GM18526 (cell line): ENCODE measurements around the gene LRRC74A.

Experiments used
- POLR2A ChIP-seq: IDR thresholded peaks from 3 replicates; pipeline ENCODE4 v1.6.1; 2011; ENCODE audit not compliant: insufficient read length; ENCODE audit errors: extremely low read depth

LRRC74A gene

DNA sequence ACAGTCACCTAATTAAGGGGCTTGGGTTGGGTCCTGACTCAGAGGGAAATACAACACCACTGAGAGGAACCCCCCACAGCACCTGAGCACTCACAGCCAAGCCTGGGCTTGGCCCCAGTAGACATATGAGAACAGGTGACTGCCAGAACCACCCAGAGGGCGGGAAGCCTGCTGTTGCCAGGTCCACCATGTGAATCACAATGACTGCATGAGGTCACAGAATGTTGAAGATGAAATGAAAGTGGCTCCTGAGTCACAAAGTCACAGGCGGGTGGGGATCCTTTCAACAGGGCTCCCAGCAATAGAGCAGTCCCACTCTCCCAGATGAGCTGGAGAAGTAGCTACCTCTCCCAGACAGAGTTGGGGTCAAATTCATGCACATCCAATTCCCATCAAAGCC is at the start of gene LRRC74A:
Gene LRRC74A, plus strand, starts transcription at position 287 of the 400 bp plus-strand sequence. CDS start 290 bp downstream, outside the sequence.
- no peak for TF ChIP-seq POLR2A

DNA sequence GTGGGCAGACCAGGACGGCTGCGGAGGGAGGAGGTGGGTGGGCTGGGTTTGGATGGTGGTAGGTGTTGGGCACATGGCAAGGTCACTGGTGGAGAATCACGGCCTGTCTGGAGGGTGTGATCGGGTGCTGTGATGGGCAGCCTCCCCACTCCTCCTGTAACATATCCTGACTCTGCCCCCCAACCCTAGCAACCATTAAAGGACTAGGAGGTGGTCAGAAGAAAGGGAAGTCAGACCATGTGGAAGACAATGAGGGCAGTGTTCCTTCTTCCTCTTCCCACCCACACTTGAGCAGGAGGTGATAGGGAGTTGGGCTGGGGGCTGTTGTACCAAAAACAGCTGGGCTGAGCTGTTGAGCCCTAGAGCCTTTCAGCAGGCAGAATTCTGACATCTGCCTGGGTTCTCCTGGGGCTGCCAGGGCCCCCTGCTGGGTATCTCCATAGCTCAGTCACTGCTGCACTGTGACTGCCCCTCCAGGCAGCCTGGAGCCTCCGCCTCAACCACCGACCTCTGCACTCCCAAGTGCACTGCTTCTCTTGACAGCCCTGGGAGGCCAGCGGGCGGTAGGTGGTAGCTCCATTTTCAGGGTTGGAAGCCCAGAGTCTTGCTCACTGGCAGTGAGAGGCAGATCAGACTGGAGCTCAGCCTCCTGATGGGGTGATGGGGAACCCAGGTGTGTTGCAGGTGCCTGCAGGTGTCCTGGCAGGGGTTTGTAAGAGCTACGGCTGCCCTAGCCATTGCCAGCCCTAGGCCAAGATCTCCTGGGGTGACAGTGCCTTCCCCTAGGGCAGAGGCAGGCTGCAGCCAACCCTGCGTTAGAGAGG is 49.6 kb upstream of the LRRC74A start:
- TF ChIP-seq POLR2A, result no peak

DNA sequence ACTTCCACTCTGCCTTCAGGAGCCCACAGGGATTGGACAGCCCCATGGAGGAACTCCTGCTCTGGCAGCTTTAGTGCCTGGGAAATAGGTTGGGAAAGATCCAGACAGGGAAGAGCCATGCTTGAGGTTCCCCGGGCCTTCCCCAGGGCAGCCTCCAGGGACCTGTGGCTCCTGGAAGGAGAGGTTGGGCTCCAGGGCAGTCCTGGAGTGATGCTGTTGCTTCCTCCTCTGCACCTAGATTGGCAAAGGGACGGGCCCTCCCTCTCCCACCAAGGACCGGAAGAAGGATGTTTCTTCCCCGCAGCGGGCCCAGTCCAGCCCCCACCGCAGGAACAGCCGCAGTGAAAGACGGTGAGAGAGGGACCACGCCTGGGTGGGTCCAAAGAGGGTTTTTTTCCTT is 48.5 kb upstream of the LRRC74A start:
- no peak for TF ChIP-seq POLR2A

DNA sequence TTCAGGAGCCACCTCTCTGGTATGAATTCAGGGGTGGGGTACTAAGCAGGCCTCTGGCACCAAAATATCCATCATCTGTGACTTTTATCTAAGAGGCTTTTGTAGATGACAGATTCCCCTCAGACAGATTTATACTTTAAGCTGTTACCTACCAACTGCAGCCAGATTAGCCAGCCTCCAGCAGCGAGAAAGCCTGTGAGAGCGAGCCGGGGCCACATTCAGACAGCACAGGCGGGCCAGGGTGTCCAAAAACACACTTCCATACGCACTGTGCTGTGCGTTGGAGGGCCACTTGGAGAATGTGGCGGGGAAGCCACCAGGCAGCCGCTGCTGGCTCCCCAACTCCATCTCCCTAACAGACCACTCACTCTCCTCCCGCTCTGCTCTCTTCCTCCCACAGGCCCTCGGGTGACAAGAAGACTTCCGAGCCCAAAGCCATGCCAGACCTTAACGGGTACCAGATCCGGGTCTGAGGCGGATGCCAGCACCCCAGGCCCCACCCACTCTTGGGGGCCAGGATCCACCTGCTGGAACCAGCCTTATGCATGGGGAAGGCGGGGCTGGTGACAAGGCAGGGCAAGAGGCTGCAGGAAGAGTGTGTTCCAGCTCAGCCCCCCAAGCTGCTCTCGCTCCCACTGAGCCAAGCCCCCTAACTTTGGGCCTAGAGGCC is 47.5 kb upstream of the LRRC74A start:
- TF ChIP-seq POLR2A, result no peak

DNA sequence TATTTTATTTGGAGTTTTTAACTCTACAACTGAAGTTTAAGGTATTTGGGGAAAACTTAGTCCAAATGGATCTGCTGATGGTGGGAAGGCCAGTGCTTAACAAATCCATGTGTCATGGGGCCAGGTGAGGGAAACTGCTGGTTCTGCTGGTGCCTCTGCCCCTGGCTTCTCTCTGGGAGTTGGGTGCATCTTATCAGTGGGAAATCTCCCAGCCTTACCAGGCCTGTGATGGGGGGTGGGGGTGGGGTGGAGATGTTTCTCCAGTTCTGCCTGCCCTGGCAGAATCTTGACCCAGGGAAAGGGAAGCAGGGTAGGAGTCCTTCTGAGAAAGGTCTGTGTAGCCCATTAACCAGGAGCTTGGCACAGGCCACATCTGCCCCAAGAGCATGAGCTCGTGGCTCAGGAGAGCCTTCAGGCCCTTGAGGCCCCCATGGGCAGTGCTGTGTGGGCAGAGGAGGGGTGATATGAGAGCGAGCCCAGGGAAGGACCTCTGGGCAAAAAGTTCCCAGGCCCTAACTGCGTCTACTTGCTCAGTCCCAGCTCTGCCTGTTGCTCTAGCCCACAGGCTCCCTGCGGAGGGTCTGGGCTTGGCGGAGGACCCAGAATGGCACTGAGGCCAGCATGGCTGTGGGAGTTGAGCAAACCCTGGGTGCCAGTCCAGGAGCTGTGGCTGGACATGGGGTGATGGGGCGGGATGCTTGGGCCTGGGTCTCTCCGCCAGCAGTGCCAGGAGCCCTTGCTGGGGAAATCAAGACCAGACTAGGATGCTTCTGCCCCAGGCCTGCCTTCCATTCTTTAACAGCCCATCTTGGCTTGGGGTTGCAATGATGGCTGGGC is 46.8 kb upstream of the LRRC74A start:
- TF ChIP-seq POLR2A, result no peak

DNA sequence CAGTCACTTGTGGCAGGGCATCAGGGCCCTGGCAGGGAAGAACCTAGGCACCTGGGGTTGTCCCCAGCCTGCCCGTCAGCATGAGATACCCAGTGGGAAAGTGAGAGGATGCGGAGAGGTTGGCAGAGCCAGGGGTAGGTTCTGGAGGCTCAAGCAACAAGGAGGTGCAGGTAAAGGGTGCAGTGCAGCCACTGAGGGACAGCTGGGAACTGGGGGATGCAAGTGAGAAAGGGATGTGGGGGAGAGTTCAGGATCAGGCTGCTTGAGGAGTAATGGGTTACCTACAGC is 46.2 kb upstream of the LRRC74A start:
- TF ChIP-seq POLR2A, result no peak

DNA sequence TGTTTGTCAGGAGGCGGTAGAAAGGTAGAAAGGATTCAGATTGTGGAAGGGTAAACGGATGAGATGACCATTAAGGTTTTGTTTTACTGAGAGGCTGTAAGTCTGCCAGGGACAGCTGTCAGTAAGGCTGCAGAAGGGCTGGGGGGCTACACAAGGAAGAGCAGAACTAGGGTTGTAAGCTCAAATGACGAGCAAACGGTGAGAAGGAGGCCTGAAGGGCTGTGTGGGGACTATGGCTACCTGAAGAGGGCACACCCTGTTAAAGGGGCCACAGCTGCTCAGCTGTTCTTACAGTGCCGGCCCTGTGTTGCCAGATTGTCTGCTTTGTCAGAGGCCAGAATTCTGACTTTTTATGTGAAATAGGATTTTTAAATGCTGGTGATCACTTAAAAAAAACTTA is 45.8 kb upstream of the LRRC74A start:
- TF ChIP-seq POLR2A, result no peak

DNA sequence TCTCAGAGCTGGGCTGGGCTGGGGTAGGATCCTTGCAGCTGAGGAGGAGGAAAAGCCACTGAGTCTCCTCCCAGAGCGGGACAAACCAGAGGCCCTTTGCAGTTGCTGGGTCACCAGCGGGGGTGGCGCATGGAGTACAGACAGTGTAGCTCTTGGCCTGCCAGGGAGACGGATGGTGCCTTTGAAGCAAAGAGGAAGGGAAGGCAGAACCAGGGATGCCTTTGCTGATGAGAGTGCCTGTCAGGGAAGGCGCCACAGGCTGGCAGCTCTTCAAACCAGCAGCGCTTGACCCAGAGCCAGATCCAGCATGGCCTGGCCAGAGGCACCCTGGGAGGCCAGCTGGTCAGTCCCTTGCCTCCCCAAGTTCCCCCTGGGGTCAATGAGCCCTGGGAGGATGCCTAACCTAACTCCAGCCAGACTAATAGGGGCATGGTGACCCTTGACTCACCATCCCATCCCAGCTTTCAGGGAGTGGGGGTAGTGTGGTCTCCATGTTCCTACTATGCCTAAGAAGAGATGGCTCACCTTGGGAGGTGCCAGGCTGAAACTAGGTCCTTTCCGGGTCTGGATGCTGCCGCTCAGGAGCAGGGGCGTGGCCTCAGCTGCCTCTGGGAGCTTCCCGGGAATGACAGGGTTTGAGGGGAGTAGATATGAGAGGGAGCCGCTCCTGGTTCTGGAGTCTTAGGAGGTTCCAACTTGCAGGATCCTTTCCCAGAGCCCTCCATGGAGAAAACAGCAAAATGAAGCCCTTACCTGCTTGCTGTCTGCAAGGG is 45.1 kb upstream of the LRRC74A start:
- no peak for TF ChIP-seq POLR2A

DNA sequence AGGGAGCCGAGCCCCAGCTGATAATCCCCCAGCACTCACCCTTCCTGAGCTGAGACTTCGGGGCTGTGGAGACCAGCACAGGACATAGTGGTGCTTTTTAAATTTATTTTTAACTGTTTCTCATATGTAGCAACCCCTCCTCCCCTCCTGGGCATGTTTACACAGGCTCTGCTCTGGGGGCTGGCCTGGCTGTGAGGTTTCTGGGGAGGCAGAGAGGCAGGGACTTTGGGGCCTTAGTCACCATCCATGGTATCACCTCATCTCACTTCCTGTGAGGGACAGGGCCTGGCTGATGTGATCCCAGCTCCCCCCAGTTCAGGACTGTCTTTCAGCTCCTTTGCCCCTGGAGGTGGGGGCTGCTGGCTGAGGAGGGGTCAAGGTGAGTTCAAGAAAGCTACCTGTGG is 44.6 kb upstream of the LRRC74A start:
- no peak for TF ChIP-seq POLR2A

DNA sequence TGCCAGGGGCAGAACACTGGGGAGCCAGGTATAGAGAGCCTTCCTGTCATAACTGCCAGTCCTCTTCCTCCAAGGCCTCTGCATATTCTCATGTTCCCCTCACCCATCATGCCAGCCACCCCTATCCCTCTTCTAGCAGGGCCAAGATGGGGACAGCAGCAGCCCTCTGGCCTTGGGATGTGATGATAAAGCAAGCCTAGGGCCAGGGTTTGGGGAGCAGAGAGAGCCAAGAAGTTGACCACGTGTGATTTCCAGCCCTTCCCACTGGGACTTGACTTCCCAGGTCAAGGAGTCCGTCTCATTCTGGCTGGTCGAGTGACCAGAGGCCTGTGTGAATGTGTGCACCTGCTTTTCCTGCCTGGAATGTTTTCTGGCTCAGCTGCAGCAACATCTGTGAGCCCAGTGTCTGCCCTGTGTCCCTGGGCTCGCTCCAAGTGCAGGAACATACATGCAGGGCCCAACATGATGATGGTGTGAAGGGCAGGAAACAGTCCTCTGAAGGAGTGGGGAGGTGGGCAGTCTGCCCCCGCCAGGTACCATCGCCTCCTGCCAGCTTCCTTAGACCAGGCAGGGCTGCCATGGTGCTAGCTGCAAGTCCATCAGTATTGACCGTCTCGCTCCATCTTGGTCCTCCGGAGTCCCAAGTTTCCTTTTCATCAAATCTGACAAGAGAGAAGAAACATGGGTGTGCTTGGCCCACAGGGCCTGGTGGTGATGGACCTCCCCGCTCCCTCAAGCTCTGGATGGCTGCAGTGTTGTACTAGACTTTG is 43.9 kb upstream of the LRRC74A start:
- no peak for TF ChIP-seq POLR2A

DNA sequence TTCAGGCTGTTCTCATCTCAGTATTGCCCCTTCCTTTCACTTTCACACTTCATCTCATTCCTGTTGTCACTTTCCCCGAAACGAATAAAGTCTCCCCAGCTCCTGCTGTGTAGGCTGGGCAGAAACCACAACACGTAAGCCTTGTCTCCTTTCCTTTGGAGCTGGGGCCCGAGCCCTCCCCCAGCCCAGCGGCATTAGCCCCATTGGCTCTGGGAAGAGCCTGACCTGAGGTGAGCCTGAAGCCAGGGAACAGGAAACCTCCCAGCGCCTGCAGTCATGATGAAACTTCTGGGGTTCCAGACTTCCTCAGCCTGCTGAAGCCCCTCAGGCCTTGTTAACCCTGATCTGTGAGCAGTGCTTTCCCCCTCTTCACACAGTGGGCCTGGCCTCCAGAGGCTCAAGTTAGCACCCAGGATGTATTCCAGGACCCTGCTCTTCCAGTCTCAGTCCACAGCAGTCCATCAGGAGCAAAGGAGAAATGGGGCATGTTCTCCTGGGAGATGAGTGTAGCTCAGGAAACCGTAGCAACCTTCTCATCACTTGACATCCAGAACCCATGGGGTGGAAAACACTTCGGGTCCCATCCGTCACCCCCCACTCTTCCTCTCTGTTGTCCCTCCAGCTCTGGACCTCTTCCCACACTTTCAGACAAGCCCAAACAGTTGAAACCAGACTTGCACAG is 43.2 kb upstream of the LRRC74A start:
- TF ChIP-seq POLR2A, result no peak

DNA sequence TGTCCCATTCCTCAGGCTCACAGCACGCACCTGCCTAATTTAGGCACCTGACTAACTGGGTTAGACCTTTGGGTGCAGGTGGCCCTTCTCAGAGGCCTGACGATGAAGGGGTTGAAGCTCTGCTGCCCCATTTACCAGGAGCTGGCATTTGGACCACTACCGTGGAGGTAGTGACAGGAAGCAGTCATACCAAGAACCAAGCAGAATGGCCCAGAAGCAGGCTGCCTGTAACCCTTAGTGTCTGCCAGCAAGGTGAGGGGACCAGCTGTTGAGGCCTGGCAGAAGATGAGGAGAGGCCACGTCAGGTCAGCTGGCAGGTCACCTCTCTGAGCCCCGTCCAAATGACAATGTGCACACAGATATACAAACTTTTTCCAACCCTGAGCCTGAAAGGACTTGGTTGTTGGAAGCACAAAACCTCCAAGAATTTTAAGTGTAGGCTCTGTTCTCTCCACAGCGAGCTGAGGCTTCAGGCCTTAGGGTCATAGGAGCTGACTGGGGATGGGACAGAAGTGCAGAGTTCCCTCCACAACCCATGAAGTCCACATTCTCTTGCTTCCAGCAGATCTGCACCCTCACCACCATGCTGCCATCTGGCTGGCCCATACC is 41.8 kb upstream of the LRRC74A start:
- no peak for TF ChIP-seq POLR2A

DNA sequence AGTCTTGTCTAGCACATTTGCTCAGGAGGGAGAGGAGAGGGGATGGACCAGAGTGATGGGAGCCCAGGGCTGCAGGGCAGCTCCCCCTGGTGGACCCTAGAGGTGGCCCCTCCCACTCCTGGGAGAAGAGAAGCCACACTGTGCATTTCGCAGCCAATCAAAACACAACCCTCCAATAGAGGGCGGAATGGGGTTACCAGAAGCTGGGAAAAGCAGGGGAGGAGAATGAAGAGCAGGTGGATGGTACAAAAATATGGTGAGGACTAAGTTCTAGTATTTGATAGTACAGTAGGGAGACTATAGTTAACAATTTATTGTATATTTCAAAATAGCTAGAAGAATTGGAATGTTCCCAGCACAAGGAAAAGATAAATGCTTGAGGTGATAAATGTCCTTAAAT is 41.3 kb upstream of the LRRC74A start:
- no peak for TF ChIP-seq POLR2A
